ENCODE results near the gene GMDS.

DNA sequence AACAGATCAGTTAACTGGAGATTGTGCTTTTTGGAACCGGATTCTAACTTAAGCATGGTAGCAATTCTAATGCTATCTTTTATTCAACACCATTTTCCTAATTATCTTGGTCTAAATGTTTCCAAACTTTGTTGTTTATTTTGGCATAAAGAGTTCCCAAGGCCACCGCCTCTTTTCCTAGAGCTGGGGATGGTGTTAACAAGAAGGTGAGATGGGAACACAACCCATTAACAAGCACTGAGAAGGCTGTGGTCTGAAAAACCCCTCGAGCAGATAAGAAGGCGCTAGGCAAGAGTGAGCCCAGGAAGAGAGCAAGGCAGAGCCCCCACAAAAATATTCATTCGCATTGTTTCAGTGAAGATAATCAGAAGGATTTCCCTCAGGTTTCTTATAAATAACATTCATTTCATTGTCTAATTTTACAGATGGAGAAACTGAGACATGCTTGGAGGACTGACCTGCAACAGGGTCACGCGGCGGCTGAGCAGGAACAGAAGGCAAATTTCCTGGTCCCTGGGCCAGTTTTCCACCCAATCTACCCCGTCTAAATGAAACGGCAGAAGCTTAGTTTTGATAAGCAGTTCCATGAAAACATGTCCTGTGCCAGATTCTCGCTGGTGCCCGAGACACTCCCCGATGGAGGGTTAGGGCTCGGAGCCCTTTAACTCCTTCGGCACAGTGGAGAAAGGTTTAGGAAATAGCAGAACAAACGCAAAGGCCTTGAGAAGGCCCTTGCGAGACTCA lies 480.1 kb downstream of the GMDS start:
- TF ChIP-seq, protein P1, sequence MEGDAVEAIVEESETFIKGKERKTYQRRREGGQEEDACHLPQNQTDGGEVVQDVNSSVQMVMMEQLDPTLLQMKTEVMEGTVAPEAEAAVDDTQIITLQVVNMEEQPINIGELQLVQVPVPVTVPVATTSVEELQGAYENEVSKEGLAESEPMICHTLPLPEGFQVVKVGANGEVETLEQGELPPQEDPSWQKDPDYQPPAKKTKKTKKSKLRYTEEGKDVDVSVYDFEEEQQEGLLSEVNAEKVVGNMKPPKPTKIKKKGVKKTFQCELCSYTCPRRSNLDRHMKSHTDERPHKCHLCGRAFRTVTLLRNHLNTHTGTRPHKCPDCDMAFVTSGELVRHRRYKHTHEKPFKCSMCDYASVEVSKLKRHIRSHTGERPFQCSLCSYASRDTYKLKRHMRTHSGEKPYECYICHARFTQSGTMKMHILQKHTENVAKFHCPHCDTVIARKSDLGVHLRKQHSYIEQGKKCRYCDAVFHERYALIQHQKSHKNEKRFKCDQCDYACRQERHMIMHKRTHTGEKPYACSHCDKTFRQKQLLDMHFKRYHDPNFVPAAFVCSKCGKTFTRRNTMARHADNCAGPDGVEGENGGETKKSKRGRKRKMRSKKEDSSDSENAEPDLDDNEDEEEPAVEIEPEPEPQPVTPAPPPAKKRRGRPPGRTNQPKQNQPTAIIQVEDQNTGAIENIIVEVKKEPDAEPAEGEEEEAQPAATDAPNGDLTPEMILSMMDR (conservative IDR thresholded peaks at IDR 0.05 in 1 of 2, IDR thresholded peaks at IDR 0.05 in 1 of 2; ENCODE audit: extremely low read depth in 1 of 2, insufficient read depth in 1 of 2, low read depth in 1 of 2, low read length in 2 of 2): no peak
- TF ChIP-seq EZH2 (IDR thresholded peaks at IDR 0.05; ENCODE audit: borderline replicate concordance, low read length): no peak
